RWPE2 (cell line): Measurements from ENCODE around the gene SUSD6.
A peak's percentile ranks its signal among the peaks of the same experiment; 100 is the strongest.

ENCODE experiments used
- ATAC-seq: fragments of 200-7000 bp; cut with Tn5 transposase; 3 replicates; pipeline ENCODE4 v1.9.1; 2021; ENCODE audit warnings: low read depth
- DNase-seq: peaks from one replicate; pipeline ENCODE4 v3.0.0-alpha.2; 2020; ENCODE audit warnings: low spot score
- H3K27ac ChIP-seq: fragments of 450-650 bp; 2 replicates; pipeline ENCODE4 v1.5.1; 2017; ENCODE audit warnings: mild to moderate bottlenecking; ENCODE audit not compliant: poor library complexity, severe bottlenecking
- H3K27me3 ChIP-seq: fragments of 250-450 bp; sonication (Bioruptor Pico); 2 replicates; pipeline ENCODE4 v1.5.1; 2021; ENCODE audit warnings: mild to moderate bottlenecking, moderate library complexity; ENCODE audit not compliant: insufficient read depth, poor library complexity, severe bottlenecking
- H3K36me3 ChIP-seq: fragments of 250-450 bp; sonication (Bioruptor Pico); 2 replicates; pipeline ENCODE4 v1.5.1; 2020; ENCODE audit warnings: low read depth, mild to moderate bottlenecking, moderate library complexity
- H3K4me1 ChIP-seq: fragments of 250-450 bp; sonication (Bioruptor Pico); 2 replicates; pipeline ENCODE4 v1.5.1; 2021; ENCODE audit warnings: mild to moderate bottlenecking, moderate library complexity; ENCODE audit not compliant: insufficient read depth, poor library complexity, severe bottlenecking
- H3K4me3 ChIP-seq: fragments of 250-450 bp; sonication (Bioruptor Pico); 2 replicates; pipeline ENCODE4 v1.5.1; 2021; ENCODE audit warnings: mild to moderate bottlenecking, moderate library complexity; ENCODE audit not compliant: severe bottlenecking
- H3K9me3 ChIP-seq: fragments of 250-450 bp; sonication (Bioruptor Pico); 2 replicates; pipeline ENCODE4 v1.5.1; 2021; ENCODE audit warnings: mild to moderate bottlenecking, moderate library complexity; ENCODE audit not compliant: severe bottlenecking
- TF ChIP-seq, protein P1 (sequence below): fragments of 450-650 bp; IDR thresholded peaks from one replicate; pipeline ENCODE4 v1.5.1; 2017; ENCODE audit warnings: mild to moderate bottlenecking, moderate library complexity; ENCODE audit not compliant: poor library complexity, severe bottlenecking

The SUSD6 gene

DNA sequence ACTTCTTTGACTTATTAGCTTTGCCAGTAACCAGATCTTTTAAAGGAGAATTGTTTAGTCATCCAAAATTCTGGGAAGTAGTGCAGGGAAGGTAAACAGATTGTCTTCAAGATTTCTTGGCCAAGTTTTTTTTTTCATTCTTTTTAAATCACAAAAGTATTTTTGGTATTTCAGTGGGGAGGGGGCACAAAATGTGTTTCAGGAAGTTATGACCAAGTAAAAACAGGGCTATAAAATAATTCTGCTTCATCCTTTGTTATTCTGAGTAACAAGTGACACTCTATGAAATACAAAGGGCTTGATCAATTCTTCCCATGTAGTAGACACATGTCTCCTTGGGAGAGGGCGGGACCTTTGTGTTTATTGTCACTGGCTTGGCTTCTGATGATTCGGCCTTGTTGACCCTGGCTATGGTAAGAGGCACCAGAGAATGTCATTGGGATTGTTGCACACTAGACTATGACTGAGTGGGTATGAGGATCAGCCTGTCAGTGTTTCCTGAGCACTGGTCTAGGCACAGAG, 55.4 kb downstream of the SUSD6 start:
- H3K27me3 ChIP-seq = no peaks in the 10 kb centered on the region
- ATAC-seq = peak; percentile 18; the same call in 1 of the 3 replicates
- peaks cover 22% of the 10 kb centered on the region for H3K4me1 ChIP-seq
- H3K9me3 ChIP-seq = no peaks in the 10 kb centered on the region
- 0 out of 2 replicates have a peak, but pooled peaks cover 3% of the 10 kb centered on the region for H3K36me3 ChIP-seq
- H3K27ac ChIP-seq = no peak overlapping the region
- DNase-seq = no peak
- H3K4me3 ChIP-seq = no peak overlapping the region
- TF ChIP-seq, protein P1, sequence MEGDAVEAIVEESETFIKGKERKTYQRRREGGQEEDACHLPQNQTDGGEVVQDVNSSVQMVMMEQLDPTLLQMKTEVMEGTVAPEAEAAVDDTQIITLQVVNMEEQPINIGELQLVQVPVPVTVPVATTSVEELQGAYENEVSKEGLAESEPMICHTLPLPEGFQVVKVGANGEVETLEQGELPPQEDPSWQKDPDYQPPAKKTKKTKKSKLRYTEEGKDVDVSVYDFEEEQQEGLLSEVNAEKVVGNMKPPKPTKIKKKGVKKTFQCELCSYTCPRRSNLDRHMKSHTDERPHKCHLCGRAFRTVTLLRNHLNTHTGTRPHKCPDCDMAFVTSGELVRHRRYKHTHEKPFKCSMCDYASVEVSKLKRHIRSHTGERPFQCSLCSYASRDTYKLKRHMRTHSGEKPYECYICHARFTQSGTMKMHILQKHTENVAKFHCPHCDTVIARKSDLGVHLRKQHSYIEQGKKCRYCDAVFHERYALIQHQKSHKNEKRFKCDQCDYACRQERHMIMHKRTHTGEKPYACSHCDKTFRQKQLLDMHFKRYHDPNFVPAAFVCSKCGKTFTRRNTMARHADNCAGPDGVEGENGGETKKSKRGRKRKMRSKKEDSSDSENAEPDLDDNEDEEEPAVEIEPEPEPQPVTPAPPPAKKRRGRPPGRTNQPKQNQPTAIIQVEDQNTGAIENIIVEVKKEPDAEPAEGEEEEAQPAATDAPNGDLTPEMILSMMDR = no peak

DNA sequence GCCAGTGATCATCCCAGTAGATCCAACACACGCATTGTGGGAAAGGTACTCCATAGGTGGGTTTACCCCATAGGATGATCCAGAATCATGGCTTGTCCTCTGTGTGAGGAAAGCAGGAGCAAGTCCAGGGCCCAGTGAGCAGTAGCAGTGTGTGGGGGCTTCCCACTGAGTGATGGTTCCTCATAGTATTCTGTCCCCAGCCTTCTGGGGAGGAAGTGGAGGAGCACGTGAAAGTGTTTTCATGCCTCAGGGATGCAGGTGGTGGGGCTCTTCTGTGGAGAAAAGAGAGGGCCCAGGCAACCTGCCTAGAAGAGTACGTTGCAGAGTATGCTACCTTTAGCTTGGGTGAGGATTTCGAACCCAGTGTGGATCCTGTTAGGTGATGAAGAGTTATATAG, 56.5 kb downstream of the SUSD6 start:
- DNase-seq (no peak), ATAC-seq (no peak)
- H3K27ac ChIP-seq = no peak overlapping the region
- peaks cover 13% of the 10 kb centered on the region for H3K4me1 ChIP-seq
- H3K9me3 ChIP-seq = no peaks in the 10 kb centered on the region
- TF ChIP-seq, protein P1 = no peak
- H3K4me3 ChIP-seq = no peak overlapping the region
- no peaks in the 10 kb centered on the region for H3K27me3 ChIP-seq
- H3K36me3 ChIP-seq = no peaks in the 10 kb centered on the region

DNA sequence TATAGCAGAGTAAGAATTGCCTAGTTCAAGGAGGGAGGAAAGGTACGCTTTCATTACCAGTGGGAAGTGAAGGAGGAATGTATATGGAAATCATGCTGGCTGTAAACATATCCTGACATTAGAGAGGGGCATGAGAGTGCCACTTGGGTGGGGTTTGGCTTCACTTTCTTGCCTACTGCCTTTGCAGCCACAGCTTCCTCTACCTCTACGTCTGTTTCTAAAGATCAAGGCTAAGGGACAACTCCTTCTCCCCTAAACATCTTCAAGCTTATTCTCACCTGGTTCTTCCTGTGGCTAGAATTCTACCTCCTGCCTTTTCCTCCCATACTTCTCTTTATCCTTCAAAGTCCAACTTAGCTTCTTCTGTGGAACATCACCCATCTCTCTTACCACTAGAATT, 58.0 kb downstream of the SUSD6 start:
- ATAC-seq (no peak), DNase-seq (no peak)
- no peaks in the 10 kb centered on the region for H3K9me3 ChIP-seq
- H3K27me3 ChIP-seq = no peaks in the 10 kb centered on the region
- H3K27ac ChIP-seq = no peak overlapping the region
- H3K36me3 ChIP-seq = no peaks in the 10 kb centered on the region
- H3K4me1 ChIP-seq = peaks cover 11% of the 10 kb centered on the region
- TF ChIP-seq, protein P1 = no peak
- H3K4me3 ChIP-seq = no peak overlapping the region

DNA sequence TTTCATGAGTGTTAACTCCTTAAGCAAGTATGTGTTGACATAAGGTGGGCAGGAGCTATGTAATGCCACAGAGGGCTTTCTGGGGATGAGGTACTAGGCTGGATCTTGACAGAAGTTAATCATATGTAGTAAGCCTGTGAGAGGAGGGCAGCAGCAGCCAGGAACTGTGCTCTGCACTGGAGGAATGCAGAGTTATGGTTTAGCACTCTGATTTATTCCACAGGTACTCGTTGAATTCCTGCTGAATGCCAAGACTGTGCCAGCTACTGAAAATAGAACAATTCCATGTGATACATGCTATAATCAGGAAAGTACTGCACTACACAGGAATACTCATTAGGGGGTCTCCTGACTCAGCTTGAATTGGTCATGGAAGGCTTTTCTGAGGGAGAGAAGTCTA, 58.7 kb downstream of the SUSD6 start:
- Histone ChIP-seq H3K27ac (no peak overlapping the region), H3K36me3 (no peaks in the 10 kb centered on the region), H3K4me3 (no peak overlapping the region), H3K27me3 (no peaks in the 10 kb centered on the region), H3K9me3 (no peaks in the 10 kb centered on the region), H3K4me1 (peaks cover 11% of the 10 kb centered on the region)
- ATAC-seq (no peak), DNase-seq (no peak)
- TF ChIP-seq, protein P1 = no peak

DNA sequence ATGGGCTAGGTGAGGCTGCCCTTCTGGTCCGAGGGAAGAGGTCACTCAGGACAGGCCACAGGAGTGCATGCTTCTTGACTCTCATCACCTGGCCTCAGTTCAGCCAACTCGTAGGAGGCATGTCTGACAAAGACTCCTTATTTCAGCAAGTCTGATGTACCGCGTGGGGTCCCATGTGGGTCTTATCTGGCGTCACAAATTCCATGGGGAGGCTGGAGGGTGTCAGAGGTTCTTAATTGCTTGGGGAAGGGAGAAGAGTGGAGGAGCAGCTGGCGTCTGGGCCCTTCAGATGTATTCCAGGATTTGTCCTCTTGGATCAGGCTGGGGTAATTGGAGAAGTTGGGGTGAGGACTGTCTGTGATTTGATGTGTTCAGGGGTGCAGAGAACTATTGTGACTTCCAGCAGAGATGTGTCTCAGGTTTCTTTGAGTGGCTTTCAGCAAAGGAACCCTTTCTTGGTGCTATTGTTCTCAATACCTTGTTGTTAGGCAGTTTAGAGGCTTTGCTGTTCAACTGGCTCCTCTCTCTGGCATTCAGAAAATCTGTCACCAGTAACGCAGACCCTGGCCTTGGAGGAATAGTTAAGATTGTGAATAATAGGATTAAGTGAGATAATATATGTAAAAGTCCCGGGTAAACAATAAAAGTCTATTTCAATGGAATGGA, 60.1 kb downstream of the SUSD6 start:
- no peak overlapping the region for H3K4me3 ChIP-seq
- DNase-seq (no peak), ATAC-seq (no peak)
- no peaks in the 10 kb centered on the region for H3K27me3 ChIP-seq
- TF ChIP-seq, protein P1 = no peak
- H3K27ac ChIP-seq = no peak overlapping the region
- H3K4me1 ChIP-seq = peaks cover 5% of the 10 kb centered on the region
- no peaks in the 10 kb centered on the region for H3K9me3 ChIP-seq
- no peaks in the 10 kb centered on the region for H3K36me3 ChIP-seq
